Nephron progenitor cell (in vitro differentiated cells): ENCODE data around the gene UBE3D.

Experiments used
- DNase-seq: peaks from one replicate; pipeline ENCODE4 v3.0.0; 2021
- H3K27ac Mint-ChIP-seq: 2 replicates; pipeline ENCODE4 v1.8.0; 2021; ENCODE audit warnings: mild to moderate bottlenecking, moderate library complexity, mixed read lengths
- H3K27me3 Mint-ChIP-seq: 2 replicates; pipeline ENCODE4 v1.8.0; 2021; ENCODE audit warnings: mild to moderate bottlenecking, low read depth, mixed read lengths; ENCODE audit not compliant: poor library complexity
- H3K36me3 Mint-ChIP-seq: 2 replicates; pipeline ENCODE4 v1.8.0; 2021; ENCODE audit warnings: low read depth, mixed read lengths
- H3K4me1 Mint-ChIP-seq: 2 replicates; pipeline ENCODE4 v1.8.0; 2021; ENCODE audit warnings: mixed read lengths
- H3K4me3 Mint-ChIP-seq: 2 replicates; pipeline ENCODE4 v1.8.0; 2021; ENCODE audit warnings: mild to moderate bottlenecking, moderate library complexity, mixed read lengths
- H3K9me3 Mint-ChIP-seq: 2 replicates; pipeline ENCODE4 v1.8.0; 2021; ENCODE audit warnings: mild to moderate bottlenecking, moderate library complexity, mixed read lengths
- CTCF ChIP-seq: fragments of 200-600 bp; sonication (generic); IDR thresholded peaks from 2 replicates; pipeline ENCODE4 v1.5.0; 2021; ENCODE audit warnings: antibody characterized with exemption

The UBE3D gene

GRCh38 chr6:82970839-82971238, 94.8 kb downstream of the UBE3D start:
- TF ChIP-seq CTCF, result no peak
- Mint-ChIP-seq H3K36me3 (peaks cover 19% of the 10 kb centered on the region), H3K27ac (peak overlapping the region; percentile 74)

GRCh38 chr6:82968708-82969107, 96.9 kb downstream of the UBE3D start:
- Mint-ChIP-seq H3K27me3 (no peaks in the 10 kb centered on the region), H3K4me3 (no peak overlapping the region), H3K27ac (no peak overlapping the region), H3K36me3 (peaks cover 20% of the 10 kb centered on the region), H3K9me3 (peaks cover 4% of the 10 kb centered on the region), H3K4me1 (peaks cover 9% of the 10 kb centered on the region)
- no peak for DNase-seq
- TF ChIP-seq CTCF, result no peak

More at GRCh38 chr6:82970839-82971238, 94.8 kb downstream of the UBE3D start:
- DNase-seq, result no peak
- H3K27me3 Mint-ChIP-seq, result no peaks in the 10 kb centered on the region
- H3K4me3 Mint-ChIP-seq, result no peak overlapping the region
- peaks cover 4% of the 10 kb centered on the region for H3K9me3 Mint-ChIP-seq
- peaks cover 9% of the 10 kb centered on the region for H3K4me1 Mint-ChIP-seq

- peaks cover 4% of the 10 kb centered on the region for H3K9me3 Mint-ChIP-seq
- no peak for TF ChIP-seq CTCF
- H3K36me3 Mint-ChIP-seq, result peaks cover 18% of the 10 kb centered on the region
- H3K27ac Mint-ChIP-seq, result no peak overlapping the region
- no peak for DNase-seq
- peaks cover 12% of the 10 kb centered on the region for H3K4me1 Mint-ChIP-seq
- no peak overlapping the region for H3K4me3 Mint-ChIP-seq
- no peaks in the 10 kb centered on the region for H3K27me3 Mint-ChIP-seq
Measured at GRCh38 chr6:82963191-82963925, 102.3 kb downstream of the UBE3D start.

- Mint-ChIP-seq H3K9me3 (no peaks in the 10 kb centered on the region), H3K36me3 (peaks cover 19% of the 10 kb centered on the region), H3K27me3 (no peaks in the 10 kb centered on the region), H3K4me3 (no peak overlapping the region), H3K27ac (peak overlapping the region; percentile 70), H3K4me1 (peaks cover 12% of the 10 kb centered on the region)
- DNase-seq, result no peak
- no peak for TF ChIP-seq CTCF
Measured at GRCh38 chr6:82959385-82959941, 106.2 kb downstream of the UBE3D start.

GRCh38 chr6:82958551-82958950, 107.1 kb downstream of the UBE3D start:
- H3K4me1 Mint-ChIP-seq, result peaks cover 12% of the 10 kb centered on the region
- H3K4me3 Mint-ChIP-seq, result no peak overlapping the region
- no peaks in the 10 kb centered on the region for H3K27me3 Mint-ChIP-seq
- H3K9me3 Mint-ChIP-seq, result no peaks in the 10 kb centered on the region
- peaks cover 24% of the 10 kb centered on the region for H3K36me3 Mint-ChIP-seq
- no peak for DNase-seq
- H3K27ac Mint-ChIP-seq, result peak overlapping the region; percentile 17
- no peak for TF ChIP-seq CTCF

GRCh38 chr6:82957868-82958245, 107.8 kb downstream of the UBE3D start:
- H3K27ac Mint-ChIP-seq, result no peak overlapping the region

More at GRCh38 chr6:82957868-82958245, 107.8 kb downstream of the UBE3D start:
- no peak for DNase-seq
- peaks cover 26% of the 10 kb centered on the region for H3K36me3 Mint-ChIP-seq
- peaks cover 12% of the 10 kb centered on the region for H3K4me1 Mint-ChIP-seq
- no peak for TF ChIP-seq CTCF
- H3K9me3 Mint-ChIP-seq, result no peaks in the 10 kb centered on the region
- H3K27me3 Mint-ChIP-seq, result no peaks in the 10 kb centered on the region
- H3K4me3 Mint-ChIP-seq, result no peak overlapping the region
